Left lung (tissue), 10 donors: ENCODE measurements around the gene SMAP2. TPM values are rescaled to one million over a fixed set of nuclear protein-coding genes. Genes with fewer than 3 reads are reported as not detected.

Source experiments
- ATAC-seq: fragments of 200-7000 bp; cut with Tn5 transposase; one replicate; pipeline ENCODE4 v1.9.1; 2020; ENCODE audit warnings: moderate library complexity
- DNase-seq, 4 donors: peaks; one replicate each; pipeline ENCODE4 v3.0.0-alpha.2; 2013 to 2020
- H3K27ac ChIP-seq, 2 donors: fragments of 200-600 bp; sonication (generic) in 1 of 2; one replicate each; pipeline versions ENCODE4 v1.5.0 to v1.8.0; 2020 to 2021
- H3K27me3 ChIP-seq, 2 donors: fragments of 200-600 bp; sonication (generic) in 1 of 2; one replicate each; pipeline versions ENCODE4 v1.5.0 to v1.8.0; 2020 to 2021
- H3K36me3 ChIP-seq, 2 donors: fragments of 200-600 bp; sonication (generic) in 1 of 2; one replicate each; pipeline versions ENCODE4 v1.5.0 to v1.8.0; 2020 to 2021
- H3K4me1 ChIP-seq, 2 donors: fragments of 200-600 bp; one replicate each; pipeline ENCODE4 v1.8.0; 2021
- H3K4me3 ChIP-seq, 2 donors: fragments of 200-600 bp; sonication (generic) in 1 of 2; one replicate each; pipeline versions ENCODE4 v1.5.0 to v1.8.0; 2020 to 2021; ENCODE audit warnings: mild to moderate bottlenecking in 1 of 2
- H3K9me3 ChIP-seq, 2 donors: fragments of 200-600 bp; sonication (generic) in 1 of 2; one replicate each; pipeline versions ENCODE4 v1.5.0 to v1.8.0; 2020 to 2021
- CTCF ChIP-seq, 2 donors: fragments of 200-600 bp; sonication (generic) in 1 of 2; IDR thresholded peaks; one replicate each; pipeline versions ENCODE4 v1.5.0 to v1.8.0; 2021; ENCODE audit warnings: antibody characterized with exemption in 2 of 2
- intact Hi-C, 2 donors: fragments of 100-400 bp; cut with DNase I; formaldehyde crosslinking; loops; one replicate each; pipeline versions ENCODE4 v1.11.2 to v1.14.2; 2022
- polyA plus RNA-seq, 6 donors: library from polyadenylated mRNA; unstranded; fragments of 120-200 nt; gene quantifications; one replicate each; pipeline ENCODE4 v1.2.1, GENCODE V29; 2013; ENCODE audit not compliant: insufficient read length in 6 of 6
- total RNA-seq, 2 donors: library from RNA; stranded (reverse); fragmentation: NEBNext Ultra II Directional; extraction: Animal tissue kit (Norgen Biotek cat#: 25700); gene quantifications; one replicate each; pipeline ENCODE4 v1.2.1, GENCODE V29; 2021
- donor health status: DM: no; HTN: yes; CAD: no.
- donor health status: DM: no; HTN: no; CAD: no.

SMAP2 gene
- total and polyA plus RNA-seq, 8 donors, result 22.1 to 77.3 (median 24.8) TPM

DNA sequence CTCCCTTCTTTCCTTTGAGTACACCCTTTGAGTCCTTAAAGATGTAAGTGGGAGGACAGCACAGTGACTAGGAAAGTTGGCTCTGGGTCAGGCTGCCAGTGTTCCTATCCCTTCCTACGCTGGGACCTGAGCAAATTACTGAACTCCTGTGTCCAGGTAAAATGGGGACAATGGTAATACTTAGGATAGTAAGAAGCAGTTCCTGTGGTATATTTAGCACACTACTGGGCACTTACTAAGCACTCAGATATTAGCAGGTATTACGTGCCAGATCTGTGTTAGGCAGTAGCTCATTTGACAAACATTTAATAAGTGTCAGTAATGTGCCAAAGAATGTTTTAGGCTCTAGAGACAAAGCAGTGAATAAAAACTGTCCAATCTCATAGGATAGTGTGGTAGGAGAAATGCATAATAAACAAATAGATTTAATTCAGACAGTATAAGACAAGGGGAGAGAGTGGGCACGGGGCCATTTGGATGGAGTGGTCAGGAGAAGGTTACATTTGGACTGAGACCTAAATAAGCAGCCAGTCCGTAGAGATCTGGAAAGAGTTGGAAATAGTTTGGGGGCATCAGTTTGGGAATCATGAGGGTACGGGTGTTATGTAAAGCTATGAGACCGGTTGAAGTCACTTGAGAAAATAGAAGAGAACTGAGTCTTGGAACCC lies 50.6 kb downstream of the SMAP2 start:
- DNase-seq (no peak), ATAC-seq (peak; percentile 9)
- Histone ChIP-seq H3K9me3 (no peaks in the 10 kb centered on the region), H3K4me3 (no peak overlapping the region), H3K27me3 (no peaks in the 10 kb centered on the region), H3K27ac (no peak overlapping the region), H3K36me3 (peaks cover 0 to 42% of the 10 kb centered on the region in 2 donors), H3K4me1 (peaks cover 9 to 34% of the 10 kb centered on the region in 2 donors)
- intact Hi-C loops, result no loop called here
- TF ChIP-seq CTCF (IDR thresholded peaks at IDR 0.05), result no peak

GRCh38 chr1:40425198-40425597 lies 51.7 kb downstream of the SMAP2 start:
- peaks cover 9 to 34% of the 10 kb centered on the region in 2 donors for H3K4me1 ChIP-seq
- peaks cover 0 to 31% of the 10 kb centered on the region in 2 donors for H3K36me3 ChIP-seq
- H3K27ac ChIP-seq, result no peak overlapping the region
- H3K4me3 ChIP-seq, result no peak overlapping the region
- no peaks in the 10 kb centered on the region for H3K9me3 ChIP-seq
- no peak for TF ChIP-seq CTCF (IDR thresholded peaks at IDR 0.05)
- intact Hi-C loops, result no loop called here
- ATAC-seq (no peak), DNase-seq (no peak)
- no peaks in the 10 kb centered on the region for H3K27me3 ChIP-seq

GRCh38 chr1:40431385-40431784 lies 57.9 kb downstream of the SMAP2 start:
- H3K4me1 ChIP-seq, result no peaks in the 10 kb centered on the region
- no peaks in the 10 kb centered on the region for H3K36me3 ChIP-seq
- H3K27ac ChIP-seq, result no peak overlapping the region
- intact Hi-C loops, result no loop called here
- ATAC-seq, result no peak
- TF ChIP-seq CTCF (IDR thresholded peaks at IDR 0.05), result no peak
- H3K27me3 ChIP-seq, result no peaks in the 10 kb centered on the region
- H3K9me3 ChIP-seq, result no peaks in the 10 kb centered on the region
- H3K4me3 ChIP-seq, result no peak overlapping the region
- no peak for DNase-seq

- ATAC-seq (no peak), DNase-seq (no peak)
- Histone ChIP-seq H3K36me3 (no peaks in the 10 kb centered on the region), H3K9me3 (no peaks in the 10 kb centered on the region), H3K27me3 (no peaks in the 10 kb centered on the region), H3K27ac (no peak overlapping the region), H3K4me1 (no peaks in the 10 kb centered on the region), H3K4me3 (no peak overlapping the region)
- TF ChIP-seq CTCF (IDR thresholded peaks at IDR 0.05), result no peak
- intact Hi-C loops, result no loop called here
Observed at GRCh38 chr1:40432644-40433390, 59.3 kb downstream of the SMAP2 start.

GRCh38 chr1:40435471-40435870 lies 61.9 kb downstream of the SMAP2 start:
- TF ChIP-seq CTCF (IDR thresholded peaks at IDR 0.05), result no peak
- peak; percentile 50 for ATAC-seq
- no peak overlapping the region for H3K4me3 ChIP-seq
- H3K27me3 ChIP-seq, result no peaks in the 10 kb centered on the region
- no peaks in the 10 kb centered on the region for H3K36me3 ChIP-seq
- H3K4me1 ChIP-seq, result no peaks in the 10 kb centered on the region
- H3K9me3 ChIP-seq, result no peaks in the 10 kb centered on the region
- H3K27ac ChIP-seq, result no peak overlapping the region
- intact Hi-C loops, result no loop called here
- no peak for DNase-seq
